OCI-LY3 (cell line): Measurements from ENCODE around the gene ZC3H13.

Experiments used
- H2AFZ ChIP-seq: fragments of 200-600, 300-600 bp; shearing (Covaris generic); 2 replicates; pipeline ENCODE4 v1.6.0; 2014; ENCODE audit warnings: antibody characterized with exemption, low read depth, low read length
- H3K27ac ChIP-seq: fragments of 200-600, 300-600 bp; sonication (generic); 2 replicates; pipeline ENCODE4 v1.5.1; 2014; ENCODE audit warnings: mild to moderate bottlenecking, low read length, moderate library complexity, mixed read lengths
- H3K27me3 ChIP-seq: fragments of 200-600, 300-600 bp; sonication (generic); 2 replicates; pipeline ENCODE4 v1.6.1; 2014; ENCODE audit warnings: low read depth, low read length, mixed read lengths
- H3K36me3 ChIP-seq: fragments of 200-600, 300-600 bp; sonication (generic); replicated peaks from 2 replicates; pipeline ENCODE3; 2014; ENCODE audit warnings: low read depth, low read length, mixed read lengths
- H3K4me1 ChIP-seq: fragments of 300-600, 200-600 bp; sonication (generic); 2 replicates; pipeline ENCODE4 v1.6.1; 2014; ENCODE audit warnings: low read length, mixed read lengths
- H3K4me2 ChIP-seq: fragments of 200-600, 300-600 bp; sonication (generic); 2 replicates; pipeline ENCODE4 v1.6.1; 2014; ENCODE audit warnings: low read length, mixed read lengths
- H3K4me3 ChIP-seq: fragments of 300-600, 200-600 bp; sonication (generic); 2 replicates; pipeline ENCODE4 v1.5.1; 2014; ENCODE audit warnings: antibody characterized with exemption, mild to moderate bottlenecking, low read length, moderate library complexity
- H3K79me2 ChIP-seq: fragments of 300-600, 200-600 bp; shearing (Covaris generic); 2 replicates; pipeline ENCODE4 v1.6.1; 2014; ENCODE audit warnings: mild to moderate bottlenecking, low read length, mixed read lengths
- H3K9ac ChIP-seq: fragments of 300-600, 200-600 bp; shearing (Covaris generic); 2 replicates; pipeline ENCODE4 v1.6.0; 2014; ENCODE audit warnings: mild to moderate bottlenecking, low read length, moderate library complexity
- H3K9me3 ChIP-seq: fragments of 200-600, 300-600 bp; shearing (Covaris generic); 2 replicates; pipeline ENCODE4 v1.6.1; 2014; ENCODE audit warnings: low read length, mixed read lengths; ENCODE audit not compliant: insufficient read depth
- H4K20me1 ChIP-seq: fragments of 200-600, 300-600 bp; sonication (generic); 2 replicates; pipeline ENCODE4 v1.6.1; 2016; ENCODE audit warnings: low read length, mixed read lengths; ENCODE audit not compliant: insufficient read depth
- CTCF ChIP-seq: fragments of 200-600, 300-600 bp; sonication (generic); IDR thresholded peaks from 2 replicates; pipeline ENCODE4 v1.5.1; 2014; ENCODE audit warnings: antibody characterized with exemption, low read length, low read depth
- EZH2phosphoT487 ChIP-seq: fragments of 200-600 bp; shearing (Covaris generic); IDR thresholded peaks from 2 replicates; pipeline ENCODE4 v1.6.1; 2018; ENCODE audit warnings: antibody characterized with exemption, mixed run types, low read depth

ZC3H13 gene

GRCh38 chr13:46100191-46100815, 47.8 kb upstream of the ZC3H13 start:
- Histone ChIP-seq H3K9ac (0 out of 2 replicates have a peak overlapping the region, but pooled peaks have one; percentile 7), H3K9me3 (no peaks in the 10 kb centered on the region), H3K4me2 (peak overlapping the region; percentile 40), H3K4me1 (peaks cover 36% of the 10 kb centered on the region), H3K27me3 (no peaks in the 10 kb centered on the region), H2AFZ (no peak overlapping the region), H3K36me3 (no peaks in the 10 kb centered on the region), H3K79me2 (no peaks in the 10 kb centered on the region), H4K20me1 (no peaks in the 10 kb centered on the region), H3K27ac (peak overlapping the region; percentile 2; the same call in 1 of the 2 replicates), H3K4me3 (peak overlapping the region; percentile 15)
- TF ChIP-seq EZH2phosphoT487 (no peak), CTCF (no peak)

- Histone ChIP-seq H3K9ac (no peak overlapping the region), H3K79me2 (no peaks in the 10 kb centered on the region), H3K4me2 (no peak overlapping the region), H3K4me1 (peaks cover 36% of the 10 kb centered on the region), H3K27ac (no peak overlapping the region), H3K9me3 (no peaks in the 10 kb centered on the region), H3K27me3 (no peaks in the 10 kb centered on the region), H2AFZ (no peak overlapping the region), H3K4me3 (no peak overlapping the region), H3K36me3 (no peaks in the 10 kb centered on the region), H4K20me1 (no peaks in the 10 kb centered on the region)
- no peak for TF ChIP-seq EZH2phosphoT487
- TF ChIP-seq CTCF: no peak
Observed at GRCh38 chr13:46097663-46098062, 45.1 kb upstream of the ZC3H13 start.

GRCh38 chr13:46097015-46097414, 44.5 kb upstream of the ZC3H13 start:
- TF ChIP-seq CTCF (no peak), EZH2phosphoT487 (no peak)
- no peak overlapping the region for H3K4me2 ChIP-seq
- peaks cover 4% of the 10 kb centered on the region for H3K27me3 ChIP-seq
- no peak overlapping the region for H3K9ac ChIP-seq
- no peak overlapping the region for H3K27ac ChIP-seq
- peaks cover 33% of the 10 kb centered on the region for H3K4me1 ChIP-seq
- H3K4me3 ChIP-seq: no peak overlapping the region
- no peaks in the 10 kb centered on the region for H4K20me1 ChIP-seq
- no peaks in the 10 kb centered on the region for H3K79me2 ChIP-seq
- H2AFZ ChIP-seq: no peak overlapping the region
- H3K36me3 ChIP-seq: no peaks in the 10 kb centered on the region
- no peaks in the 10 kb centered on the region for H3K9me3 ChIP-seq

GRCh38 chr13:46094478-46094877, 41.9 kb upstream of the ZC3H13 start:
- Histone ChIP-seq H3K9ac (no peak overlapping the region), H3K27ac (no peak overlapping the region), H3K79me2 (no peaks in the 10 kb centered on the region), H3K27me3 (peaks cover 4% of the 10 kb centered on the region), H3K4me2 (no peak overlapping the region), H2AFZ (no peak overlapping the region), H3K4me3 (no peak overlapping the region), H3K9me3 (no peaks in the 10 kb centered on the region), H4K20me1 (no peaks in the 10 kb centered on the region), H3K36me3 (no peaks in the 10 kb centered on the region), H3K4me1 (peaks cover 7% of the 10 kb centered on the region)
- TF ChIP-seq CTCF (no peak), EZH2phosphoT487 (no peak)
